GM19025 (cell line): ENCODE results near the gene TNRC6C.
A peak's percentile ranks its signal among the peaks of the same experiment; 100 is the strongest.

Experiments
- ATAC-seq: cut with Tn5 transposase; IDR thresholded peaks from one replicate; pipeline ENCODE4 v1.9.1; 2021; ENCODE audit warnings: mild to moderate bottlenecking, low read depth, moderate library complexity; ENCODE audit not compliant: unreplicated experiment

The TNRC6C gene

GRCh38 chr17:78144736-78145641 lies 186.5 kb downstream of the TNRC6C start:
- no peak for ATAC-seq

- no peak for ATAC-seq
Measured at GRCh38 chr17:78146471-78146869, 188.0 kb downstream of the TNRC6C start.

- no peak for ATAC-seq
Measured at GRCh38 chr17:78146881-78147280, 188.4 kb downstream of the TNRC6C start.

GRCh38 chr17:78147315-78147998 lies 189.0 kb downstream of the TNRC6C start:
- peak; percentile 40 for ATAC-seq

GRCh38 chr17:78148286-78149016 lies 189.9 kb downstream of the TNRC6C start:
- no peak for ATAC-seq

GRCh38 chr17:78151514-78152008 lies 193.1 kb downstream of the TNRC6C start:
- ATAC-seq, result no peak

- ATAC-seq, result peak; percentile 42
Measured at GRCh38 chr17:78154903-78155811, 196.7 kb downstream of the TNRC6C start.
